ENCODE measurements around the gene ZBTB17. TPM values are rescaled to one million over a fixed set of nuclear protein-coding genes. Genes with fewer than 3 reads are reported as not detected.

Gene ZBTB17
- total RNA-seq, 1 donor from 2014 or later, result 38.5 TPM

DNA sequence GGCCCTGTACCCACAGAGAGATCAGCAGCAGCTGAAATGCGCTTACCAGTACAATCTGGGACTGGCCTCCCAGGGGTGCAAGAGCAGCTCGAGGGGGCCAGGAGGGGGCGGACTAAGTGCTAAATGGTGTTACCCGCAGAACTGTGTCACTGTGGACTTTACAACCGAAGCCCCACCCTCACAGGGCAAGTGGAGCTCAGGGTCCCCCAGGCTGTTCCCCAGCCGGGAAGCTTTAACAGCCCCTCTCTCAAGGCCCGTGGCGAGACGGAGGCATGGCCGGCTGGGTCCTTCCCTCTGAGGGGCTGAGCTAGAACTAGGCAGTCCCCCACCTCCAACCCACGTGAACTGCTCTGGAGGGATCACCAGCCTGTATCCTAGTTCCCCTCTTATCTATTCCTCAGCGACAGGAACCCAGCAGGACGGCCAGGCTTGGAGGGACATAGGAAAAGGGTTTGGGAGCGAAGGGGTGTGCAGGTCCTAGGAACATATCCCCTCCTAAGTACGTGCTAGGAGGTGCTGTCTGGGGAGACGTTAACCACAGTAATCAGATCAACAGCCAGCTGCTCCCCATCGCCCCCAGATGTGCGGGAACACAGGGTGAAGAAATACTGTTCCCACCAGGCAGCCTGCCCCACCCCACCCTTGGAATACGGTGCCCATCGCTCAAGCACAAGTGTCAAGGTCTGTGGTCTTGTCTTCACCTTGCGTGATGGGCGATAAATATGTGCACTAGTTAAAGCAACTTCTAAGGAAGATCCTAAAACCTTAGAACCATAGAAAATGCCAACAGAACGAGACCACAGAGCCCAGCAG is 24.4 kb downstream of the ZBTB17 start:
- Histone ChIP-seq H3K36me3 (peaks cover 0 to 16% of the 10 kb centered on the region in 2 donors), H3K4me3 (no peak overlapping the region), H3K27ac (peak overlapping the region; percentile 96), H3K4me1 (peaks cover 77% of the 10 kb centered on the region), H3K27me3 (no peaks in the 10 kb centered on the region), H3K9me3 (no peaks in the 10 kb centered on the region)
- TF ChIP-seq POLR2A (IDR thresholded peaks at IDR 0.05) (no peak), POLR2AphosphoS5 (IDR thresholded peaks at IDR 0.05; ENCODE audit: insufficient read depth in 1 of 2, low read depth in 1 of 2) (no peak)
- TF ChIP-seq, protein P1, sequence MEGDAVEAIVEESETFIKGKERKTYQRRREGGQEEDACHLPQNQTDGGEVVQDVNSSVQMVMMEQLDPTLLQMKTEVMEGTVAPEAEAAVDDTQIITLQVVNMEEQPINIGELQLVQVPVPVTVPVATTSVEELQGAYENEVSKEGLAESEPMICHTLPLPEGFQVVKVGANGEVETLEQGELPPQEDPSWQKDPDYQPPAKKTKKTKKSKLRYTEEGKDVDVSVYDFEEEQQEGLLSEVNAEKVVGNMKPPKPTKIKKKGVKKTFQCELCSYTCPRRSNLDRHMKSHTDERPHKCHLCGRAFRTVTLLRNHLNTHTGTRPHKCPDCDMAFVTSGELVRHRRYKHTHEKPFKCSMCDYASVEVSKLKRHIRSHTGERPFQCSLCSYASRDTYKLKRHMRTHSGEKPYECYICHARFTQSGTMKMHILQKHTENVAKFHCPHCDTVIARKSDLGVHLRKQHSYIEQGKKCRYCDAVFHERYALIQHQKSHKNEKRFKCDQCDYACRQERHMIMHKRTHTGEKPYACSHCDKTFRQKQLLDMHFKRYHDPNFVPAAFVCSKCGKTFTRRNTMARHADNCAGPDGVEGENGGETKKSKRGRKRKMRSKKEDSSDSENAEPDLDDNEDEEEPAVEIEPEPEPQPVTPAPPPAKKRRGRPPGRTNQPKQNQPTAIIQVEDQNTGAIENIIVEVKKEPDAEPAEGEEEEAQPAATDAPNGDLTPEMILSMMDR (IDR thresholded peaks at IDR 0.05), result no peak
- DNase-seq (ENCODE audit: extremely low spot score in 2 of 2), result no peak
- intact Hi-C loops (cut with DNase I), result no loop called here

- intact Hi-C loops (cut with DNase I), result no loop called here
- peaks cover 0 to 21% of the 10 kb centered on the region in 2 donors for H3K36me3 ChIP-seq
- no peak overlapping the region for H3K4me3 ChIP-seq
- no peaks in the 10 kb centered on the region for H3K27me3 ChIP-seq
- H3K9me3 ChIP-seq, result no peaks in the 10 kb centered on the region
- H3K27ac ChIP-seq, result peak overlapping the region; percentile 96
- peaks cover 73% of the 10 kb centered on the region for H3K4me1 ChIP-seq
- no peak for DNase-seq (ENCODE audit: extremely low spot score in 2 of 2)
- TF ChIP-seq POLR2A (IDR thresholded peaks at IDR 0.05), result no peak
- TF ChIP-seq, protein P1 (IDR thresholded peaks at IDR 0.05), result no peak
- peak in 1 of 2 donors; percentile 74 for TF ChIP-seq POLR2AphosphoS5 (IDR thresholded peaks at IDR 0.05; ENCODE audit: insufficient read depth in 1 of 2, low read depth in 1 of 2)
Measured at GRCh38 chr1:15950763-15951295, 25.1 kb downstream of the ZBTB17 start.

GRCh38 chr1:15950302-15950701 is 25.6 kb downstream of the ZBTB17 start:
- intact Hi-C loops (cut with DNase I), result no loop called here
- peak overlapping the region; percentile 96 for H3K27ac ChIP-seq
- no peaks in the 10 kb centered on the region for H3K9me3 ChIP-seq
- H3K27me3 ChIP-seq, result no peaks in the 10 kb centered on the region
- DNase-seq (ENCODE audit: extremely low spot score in 2 of 2), result no peak
- peaks cover 73% of the 10 kb centered on the region for H3K4me1 ChIP-seq
- TF ChIP-seq POLR2AphosphoS5 (IDR thresholded peaks at IDR 0.05; ENCODE audit: insufficient read depth in 1 of 2, low read depth in 1 of 2) (no peak), POLR2A (IDR thresholded peaks at IDR 0.05) (no peak)
- TF ChIP-seq, protein P1 (IDR thresholded peaks at IDR 0.05), result no peak
- H3K36me3 ChIP-seq, result peaks cover 0 to 27% of the 10 kb centered on the region in 2 donors
- peak overlapping the region in 1 of 2 donors; percentile 34 for H3K4me3 ChIP-seq

DNA sequence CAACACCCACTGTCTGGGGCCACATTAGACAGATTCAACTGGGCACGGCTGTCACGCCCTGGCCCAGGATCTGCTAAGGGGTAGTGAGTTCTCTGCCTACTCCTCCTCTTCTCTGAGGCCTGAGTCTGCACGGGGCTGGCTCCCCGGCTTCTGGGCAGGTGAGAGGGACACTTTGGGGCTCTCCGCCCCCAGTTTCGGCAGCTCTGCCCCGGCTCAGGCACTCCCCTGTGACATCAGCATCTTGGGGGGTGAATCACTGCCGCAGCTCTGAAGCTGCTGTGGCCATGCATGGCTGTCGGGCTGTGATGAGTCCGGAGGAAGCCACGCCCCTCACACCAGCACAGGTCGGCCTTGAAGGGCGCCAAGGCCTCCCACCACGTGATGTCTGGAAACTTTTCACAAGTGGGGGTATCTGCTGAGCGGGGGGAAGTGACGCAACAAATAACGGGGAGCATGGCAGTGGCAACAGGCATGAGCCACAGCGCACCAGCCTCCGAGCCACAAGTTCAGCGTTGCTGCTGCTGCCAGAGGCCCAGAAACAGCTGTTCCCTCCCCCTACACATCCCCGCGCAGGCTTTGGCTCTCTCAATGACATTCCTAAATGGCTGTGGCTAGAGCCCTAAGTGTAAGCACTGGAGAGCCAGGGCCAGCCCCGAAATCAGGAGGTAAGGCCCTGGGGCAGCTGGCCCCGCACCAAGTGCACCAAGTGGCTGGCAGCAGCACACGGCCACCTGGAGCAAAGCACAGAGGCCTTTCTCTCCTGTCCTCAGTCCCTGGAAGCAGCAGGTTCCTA is 26.3 kb downstream of the ZBTB17 start:
- H3K4me1 ChIP-seq, result peaks cover 67% of the 10 kb centered on the region
- TF ChIP-seq, protein P1 (IDR thresholded peaks at IDR 0.05), result no peak
- TF ChIP-seq POLR2AphosphoS5 (IDR thresholded peaks at IDR 0.05; ENCODE audit: insufficient read depth in 1 of 2, low read depth in 1 of 2) (peak; percentile 96), POLR2A (IDR thresholded peaks at IDR 0.05) (peak in 1 of 2 donors; percentile 41)

More for the DNA sequence above, 26.3 kb downstream of the ZBTB17 start:
- Histone ChIP-seq H3K36me3 (peaks cover 0 to 33% of the 10 kb centered on the region in 2 donors), H3K27me3 (no peaks in the 10 kb centered on the region), H3K4me3 (peak overlapping the region; percentile 23 to 34), H3K27ac (peak overlapping the region; percentile 96), H3K9me3 (no peaks in the 10 kb centered on the region)
- intact Hi-C loops (cut with DNase I), result loop anchor here (2.0 to 5.0 kb wide), 2 partner anchors 102 to 115 kb away; partner anchors contain the start of gene SPEN
- DNase-seq (ENCODE audit: extremely low spot score in 2 of 2), result peak in 1 of 2 donors; percentile 99
